Measurements from ENCODE around the gene TENM3. TPM values are rescaled to one million over a fixed set of nuclear protein-coding genes. Genes with fewer than 3 reads are reported as not detected.

The TENM3 gene
- total and polyA plus RNA-seq, 3 donors from 2014 or later: 10.9 to 42.7 (median 42.2) TPM

DNA sequence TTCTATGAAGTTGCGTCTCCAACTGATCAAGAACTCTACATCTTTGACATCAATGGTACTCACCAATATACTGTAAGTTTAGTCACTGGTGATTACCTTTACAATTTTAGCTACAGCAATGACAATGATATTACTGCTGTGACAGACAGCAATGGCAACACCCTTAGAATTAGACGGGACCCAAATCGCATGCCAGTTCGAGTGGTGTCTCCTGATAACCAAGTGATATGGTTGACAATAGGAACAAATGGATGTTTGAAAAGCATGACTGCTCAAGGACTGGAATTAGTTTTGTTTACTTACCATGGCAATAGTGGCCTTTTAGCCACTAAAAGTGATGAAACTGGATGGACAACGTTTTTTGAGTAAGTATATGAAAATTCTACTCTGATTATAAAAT lies 511.7 kb downstream of the TENM3 start:
- no peak for DNase-seq
- 90 to 93% methylated on average over 5 of the region's 5 CpGs for WGBS, 2 donors
- Histone ChIP-seq H3K4me1 (no peaks in the 10 kb centered on the region), H3K36me3 (ENCODE audit: low read depth, missing control alignments) (no peaks in the 10 kb centered on the region), H3K4me3 (no peak overlapping the region), H3K27me3 (no peaks in the 10 kb centered on the region), H3K27ac (no peak overlapping the region), H3K9me3 (no peaks in the 10 kb centered on the region)
- TF ChIP-seq POLR2A (IDR thresholded peaks at IDR 0.05): no peak
- TF ChIP-seq, protein P1, sequence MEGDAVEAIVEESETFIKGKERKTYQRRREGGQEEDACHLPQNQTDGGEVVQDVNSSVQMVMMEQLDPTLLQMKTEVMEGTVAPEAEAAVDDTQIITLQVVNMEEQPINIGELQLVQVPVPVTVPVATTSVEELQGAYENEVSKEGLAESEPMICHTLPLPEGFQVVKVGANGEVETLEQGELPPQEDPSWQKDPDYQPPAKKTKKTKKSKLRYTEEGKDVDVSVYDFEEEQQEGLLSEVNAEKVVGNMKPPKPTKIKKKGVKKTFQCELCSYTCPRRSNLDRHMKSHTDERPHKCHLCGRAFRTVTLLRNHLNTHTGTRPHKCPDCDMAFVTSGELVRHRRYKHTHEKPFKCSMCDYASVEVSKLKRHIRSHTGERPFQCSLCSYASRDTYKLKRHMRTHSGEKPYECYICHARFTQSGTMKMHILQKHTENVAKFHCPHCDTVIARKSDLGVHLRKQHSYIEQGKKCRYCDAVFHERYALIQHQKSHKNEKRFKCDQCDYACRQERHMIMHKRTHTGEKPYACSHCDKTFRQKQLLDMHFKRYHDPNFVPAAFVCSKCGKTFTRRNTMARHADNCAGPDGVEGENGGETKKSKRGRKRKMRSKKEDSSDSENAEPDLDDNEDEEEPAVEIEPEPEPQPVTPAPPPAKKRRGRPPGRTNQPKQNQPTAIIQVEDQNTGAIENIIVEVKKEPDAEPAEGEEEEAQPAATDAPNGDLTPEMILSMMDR (IDR thresholded peaks at IDR 0.05): no peak
- intact Hi-C loops (cut with DNase I; ENCODE audit: low total_unique reads): no loop called here

DNA sequence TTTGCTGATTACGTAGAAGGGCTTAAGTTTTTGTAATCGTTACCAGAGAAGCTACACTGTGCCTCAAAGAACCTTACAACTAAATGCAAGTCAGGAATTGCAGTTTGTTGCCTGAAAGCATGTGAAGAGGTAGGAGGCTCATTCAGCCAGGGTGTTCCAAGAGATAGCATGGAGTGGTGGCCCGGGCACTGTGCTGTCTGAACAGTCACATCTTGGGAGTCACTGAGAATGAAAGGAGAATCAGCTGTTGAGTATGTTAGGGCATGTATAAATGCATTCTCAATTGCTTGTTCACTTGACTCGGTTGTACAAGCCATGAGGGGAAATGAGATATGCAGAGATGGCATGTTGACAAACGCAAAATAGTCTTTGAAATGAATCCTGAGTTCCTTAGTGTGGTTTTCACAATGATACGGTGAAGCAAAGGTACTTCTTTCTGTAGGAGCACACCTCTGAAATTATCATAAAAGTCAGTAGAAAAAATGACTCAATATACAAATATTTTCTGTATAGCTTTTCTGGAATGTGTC lies 513.0 kb downstream of the TENM3 start:
- TF ChIP-seq, protein P1 (IDR thresholded peaks at IDR 0.05): no peak
- Histone ChIP-seq H3K27me3 (no peaks in the 10 kb centered on the region), H3K36me3 (ENCODE audit: low read depth, missing control alignments) (no peaks in the 10 kb centered on the region), H3K4me3 (no peak overlapping the region), H3K9me3 (no peaks in the 10 kb centered on the region), H3K27ac (no peak overlapping the region), H3K4me1 (no peaks in the 10 kb centered on the region)
- DNase-seq: no peak
- intact Hi-C loops (cut with DNase I; ENCODE audit: low total_unique reads): no loop called here
- WGBS, 2 donors: 84 to 90% methylated on average over 6 of the region's 6 CpGs

DNA sequence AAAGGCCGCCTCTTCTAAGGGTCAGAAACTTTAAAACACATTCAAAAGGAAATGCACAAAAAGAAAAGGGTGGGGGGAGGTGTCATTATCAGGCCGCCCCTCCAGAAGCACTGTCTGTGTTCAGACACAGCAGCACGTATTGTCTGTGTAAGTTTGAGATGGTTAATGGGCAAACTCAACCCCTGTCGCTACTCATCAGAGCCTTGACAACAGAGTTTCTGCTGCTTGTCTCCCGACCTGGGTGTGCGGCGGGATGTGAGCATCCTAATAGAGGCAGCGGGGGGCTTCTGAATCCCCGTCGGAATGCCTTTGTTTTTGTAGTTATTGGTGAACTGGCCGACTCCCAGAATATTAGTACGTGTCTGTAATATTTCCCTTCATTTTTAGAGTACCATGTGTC lies 515.1 kb downstream of the TENM3 start:
- DNase-seq: no peak
- intact Hi-C loops (cut with DNase I; ENCODE audit: low total_unique reads): no loop called here
- no peak overlapping the region for H3K27ac ChIP-seq
- H3K9me3 ChIP-seq: no peaks in the 10 kb centered on the region
- H3K36me3 ChIP-seq (ENCODE audit: low read depth, missing control alignments): no peaks in the 10 kb centered on the region
- no peak overlapping the region for H3K4me3 ChIP-seq
- TF ChIP-seq, protein P1 (IDR thresholded peaks at IDR 0.05): no peak
- TF ChIP-seq POLR2A (IDR thresholded peaks at IDR 0.05): no peak
- H3K27me3 ChIP-seq: no peaks in the 10 kb centered on the region
- WGBS, 2 donors: 83 to 87% methylated on average over 12 of the region's 12 CpGs
- H3K4me1 ChIP-seq: no peaks in the 10 kb centered on the region

DNA sequence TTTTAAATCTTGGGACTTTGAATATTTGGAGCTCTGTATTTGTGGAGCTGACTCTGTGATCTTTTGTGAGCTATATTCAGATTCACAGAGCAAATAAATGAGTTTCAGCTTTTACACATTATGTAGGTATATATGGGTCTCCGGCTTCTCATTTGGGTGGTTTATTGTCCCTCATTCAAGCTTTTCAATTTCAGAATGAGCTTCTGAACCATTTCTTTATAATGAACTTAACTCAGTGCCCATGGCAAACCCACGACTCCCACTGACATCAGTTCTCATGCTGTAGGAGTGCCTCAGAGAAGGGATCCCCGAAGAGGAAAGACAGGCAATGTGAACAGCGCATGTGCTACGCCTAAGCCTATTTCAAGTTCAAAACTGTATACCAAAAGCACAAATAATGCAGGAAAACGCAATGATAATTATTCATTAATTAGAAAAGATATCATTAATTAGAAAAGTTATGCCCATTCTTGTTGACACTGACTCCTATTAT lies 517.4 kb downstream of the TENM3 start:
- no peaks in the 10 kb centered on the region for H3K27me3 ChIP-seq
- H3K9me3 ChIP-seq: no peaks in the 10 kb centered on the region
- no peak overlapping the region for H3K27ac ChIP-seq
- DNase-seq: no peak
- TF ChIP-seq POLR2A (IDR thresholded peaks at IDR 0.05): no peak
- TF ChIP-seq, protein P1 (IDR thresholded peaks at IDR 0.05): no peak
- no peak overlapping the region for H3K4me3 ChIP-seq
- 87 to 88% methylated on average over 6 of the region's 6 CpGs for WGBS, 2 donors
- no peaks in the 10 kb centered on the region for H3K36me3 ChIP-seq (ENCODE audit: low read depth, missing control alignments)
- intact Hi-C loops (cut with DNase I; ENCODE audit: low total_unique reads): no loop called here
- H3K4me1 ChIP-seq: no peaks in the 10 kb centered on the region

DNA sequence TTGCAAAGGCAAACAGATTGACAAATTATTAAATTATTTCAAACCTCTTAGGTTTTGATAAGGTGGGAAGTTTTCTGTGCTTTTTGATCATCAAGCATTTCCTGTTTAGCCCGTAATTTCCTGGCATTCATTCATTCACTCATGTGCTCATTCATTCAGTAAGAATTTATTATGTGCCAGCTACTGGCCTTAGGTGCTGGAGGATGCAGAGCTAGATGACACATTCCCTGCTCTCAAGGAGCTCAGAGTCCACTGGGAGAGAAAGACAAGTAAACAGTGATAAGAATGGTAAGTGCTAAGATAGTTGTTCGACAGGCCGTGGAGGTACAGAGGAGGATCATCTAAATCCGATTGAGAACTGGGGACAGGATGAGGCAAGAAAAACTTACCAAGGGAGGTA lies 520.9 kb downstream of the TENM3 start:
- no peaks in the 10 kb centered on the region for H3K36me3 ChIP-seq (ENCODE audit: low read depth, missing control alignments)
- intact Hi-C loops (cut with DNase I; ENCODE audit: low total_unique reads): no loop called here
- no peak for DNase-seq
- H3K27me3 ChIP-seq: no peaks in the 10 kb centered on the region
- no peaks in the 10 kb centered on the region for H3K4me1 ChIP-seq
- no peak for TF ChIP-seq POLR2A (IDR thresholded peaks at IDR 0.05)
- TF ChIP-seq, protein P1 (IDR thresholded peaks at IDR 0.05): no peak
- 80 to 83% methylated on average over 4 of the region's 4 CpGs for WGBS, 2 donors
- no peaks in the 10 kb centered on the region for H3K9me3 ChIP-seq
- H3K4me3 ChIP-seq: no peak overlapping the region
- no peak overlapping the region for H3K27ac ChIP-seq

Data from testis (tissue), 3 donors.